GM21360 (cell line): ENCODE data around the gene LPXN.

Experiments used
- ATAC-seq: cut with Tn5 transposase; IDR thresholded peaks from one replicate; pipeline ENCODE4 v1.9.1; 2021; ENCODE audit warnings: mild to moderate bottlenecking, moderate library complexity; ENCODE audit not compliant: unreplicated experiment

LPXN gene

DNA sequence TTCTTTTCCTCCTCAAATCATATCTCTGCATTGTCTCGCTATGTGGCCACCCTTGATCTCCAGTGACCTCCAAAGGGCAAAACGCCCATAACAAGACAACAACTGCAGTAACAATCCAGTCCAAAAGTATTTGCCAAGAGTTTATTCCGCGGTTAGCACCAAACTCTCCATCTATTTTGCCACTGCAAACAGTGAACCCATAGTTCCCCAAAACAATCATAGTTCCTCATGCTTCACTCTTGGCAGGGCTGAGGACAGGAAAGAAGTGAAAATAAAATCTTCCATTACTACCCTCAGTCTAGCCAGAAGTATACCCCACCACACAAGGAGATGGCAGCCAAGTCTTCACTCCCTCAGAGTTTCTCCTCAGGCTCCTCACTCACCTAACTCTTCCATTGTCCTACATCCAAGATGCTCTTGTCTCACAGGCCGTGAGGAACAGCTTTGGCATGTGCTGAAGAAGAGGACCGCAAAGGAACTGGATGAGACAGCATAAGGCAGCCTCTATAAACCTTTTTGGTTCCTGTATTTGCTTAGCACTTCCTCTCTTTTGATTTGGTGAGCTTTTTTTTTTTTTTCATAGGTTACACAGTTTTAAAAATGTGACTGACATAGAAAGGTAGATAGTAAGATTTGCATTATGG lies at the start of gene LPXN:
TSS of gene LPXN (minus strand) at position 480 of the 644 bp plus-strand sequence. CDS start at position 396, 84 bp downstream.
- ATAC-seq = no peak

DNA sequence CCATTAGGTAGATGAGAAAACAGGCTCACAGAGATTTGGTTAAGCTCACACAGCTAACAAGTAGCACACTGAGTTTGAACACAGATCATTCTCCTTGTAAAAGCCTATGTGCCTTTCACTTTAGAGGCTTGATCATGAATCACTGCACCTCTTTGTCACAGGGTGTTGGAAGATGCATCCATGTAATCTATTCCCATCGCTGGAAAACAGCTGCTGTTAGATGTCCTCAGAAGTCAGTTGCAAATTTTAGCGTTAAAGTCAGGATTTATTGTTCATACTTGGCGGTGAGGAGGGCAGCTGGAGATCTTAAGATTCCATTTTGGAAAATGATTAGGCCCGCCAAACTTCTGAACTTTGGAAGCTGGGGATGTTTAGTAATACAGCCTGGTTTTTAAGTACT lies 49.4 kb upstream of the LPXN start:
- no peak for ATAC-seq

DNA sequence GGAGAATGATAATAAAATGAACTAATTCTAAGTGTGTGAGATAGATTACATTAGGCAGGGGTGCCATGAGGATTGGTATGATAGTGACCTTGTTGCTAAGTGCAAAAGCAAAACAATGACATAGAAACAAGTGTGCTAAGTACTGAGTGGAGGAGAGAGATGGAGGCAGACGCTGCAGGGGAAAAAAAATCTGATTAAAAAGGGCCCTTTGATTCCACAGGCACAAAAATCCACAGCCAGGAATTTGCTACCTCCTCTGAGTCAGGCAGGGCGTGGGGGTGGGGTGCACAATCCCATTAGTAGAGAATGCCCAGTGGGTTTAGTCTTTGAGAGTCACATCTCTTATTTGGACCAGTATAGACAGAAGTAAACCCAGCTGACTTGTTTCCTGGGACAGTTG lies 46.7 kb upstream of the LPXN start, which contains the start of gene CNTF:
TSS of gene CNTF (plus strand) at position 322 of the 400 bp plus-strand sequence. CDS start 88 bp downstream, outside the sequence.
- ATAC-seq = no peak

DNA sequence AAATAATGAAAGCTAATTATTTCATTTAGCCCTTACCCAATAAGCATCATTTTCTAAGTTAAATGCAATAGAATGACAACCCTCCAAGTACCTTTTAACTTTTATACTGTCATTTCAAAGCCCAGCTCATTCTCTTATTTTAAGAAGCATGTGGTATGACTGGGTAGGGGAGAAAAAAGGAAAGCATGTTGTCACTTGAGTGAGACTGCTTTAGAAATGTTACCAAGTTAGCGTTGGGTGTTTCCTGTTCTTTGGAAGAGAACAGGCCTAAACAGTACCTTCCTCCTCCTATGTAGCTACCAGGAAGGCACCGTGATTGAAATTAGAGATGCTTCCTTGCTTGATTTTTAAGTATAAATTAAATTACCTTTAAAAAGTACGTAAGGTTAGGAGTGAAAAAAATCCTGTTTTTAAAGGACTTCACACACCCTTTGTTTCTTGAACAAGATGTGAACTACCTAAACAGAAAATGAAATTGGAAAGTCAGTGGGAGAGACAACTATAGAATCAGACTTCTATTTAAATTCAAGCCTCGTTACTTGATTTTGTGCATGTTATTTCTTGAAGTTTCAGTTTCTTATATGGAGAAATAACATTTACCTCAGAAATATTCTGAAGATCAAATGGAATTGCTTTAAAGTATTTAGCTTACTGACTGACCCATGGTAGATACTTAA lies 46.1 kb upstream of the LPXN start:
- ATAC-seq = no peak

DNA sequence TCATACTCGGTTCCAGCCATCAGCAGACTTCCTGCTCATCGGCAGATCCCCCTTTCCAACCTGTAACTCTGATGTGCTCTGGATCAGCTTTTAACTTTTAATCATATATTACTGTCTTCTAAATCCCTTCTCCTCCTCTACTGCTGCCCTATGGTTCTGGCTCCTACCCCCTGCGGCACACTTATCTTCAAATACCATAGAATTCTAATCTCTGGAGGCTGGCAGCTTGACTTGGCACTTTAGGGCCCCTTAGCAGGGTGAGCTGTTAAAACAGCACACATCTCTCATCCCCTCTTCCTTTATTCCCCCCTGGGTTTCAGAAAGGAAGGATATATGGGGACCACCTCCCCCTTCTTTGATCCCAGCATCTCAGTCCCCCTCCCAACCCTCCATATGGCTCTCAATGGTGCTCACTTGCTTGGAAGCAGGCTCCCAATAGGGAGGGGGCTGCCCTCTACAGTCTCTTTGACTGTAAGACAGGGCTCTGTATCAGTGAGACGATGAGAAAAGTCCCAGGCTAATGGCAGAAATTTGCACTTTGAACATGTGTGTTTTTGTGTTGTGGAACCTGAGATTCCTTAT lies 42.4 kb upstream of the LPXN start:
- no peak for ATAC-seq

DNA sequence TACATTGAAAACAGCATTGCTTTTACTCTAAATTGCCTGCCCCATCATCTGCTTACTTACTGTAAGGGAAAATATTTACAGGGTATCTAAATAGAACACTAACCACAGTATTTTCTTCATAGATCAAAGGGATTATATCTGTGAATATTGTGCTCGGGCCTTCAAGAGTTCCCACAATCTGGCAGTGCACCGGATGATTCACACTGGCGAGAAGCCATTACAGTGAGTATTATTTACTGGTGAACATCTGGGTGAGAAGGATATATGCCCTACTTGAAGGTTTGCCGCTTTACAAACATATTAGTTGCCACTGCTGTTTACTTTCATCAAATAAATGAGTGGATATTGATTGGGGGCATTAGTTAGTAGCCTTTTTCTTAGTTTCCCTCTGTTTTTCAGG lies 40.9 kb upstream of the LPXN start:
- no peak for ATAC-seq

DNA sequence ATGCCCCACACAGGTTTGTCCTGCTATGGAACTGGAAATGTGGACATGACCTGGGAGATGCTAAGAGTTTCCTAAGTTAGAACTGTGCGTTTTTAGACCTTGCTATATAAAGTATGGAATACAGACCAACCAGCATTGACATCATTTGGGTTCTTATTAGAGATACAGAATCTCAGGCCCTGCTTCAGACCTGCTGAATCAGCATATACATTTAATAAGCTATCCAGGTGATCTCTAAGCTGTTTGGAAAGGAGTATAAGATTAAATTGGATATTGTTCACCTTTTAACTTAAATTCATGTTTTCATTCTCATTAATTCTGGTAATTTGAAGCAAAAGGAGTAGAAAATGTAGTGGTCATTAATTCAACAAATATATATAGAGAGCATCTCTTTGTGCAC lies 39.9 kb upstream of the LPXN start:
- no peak for ATAC-seq

DNA sequence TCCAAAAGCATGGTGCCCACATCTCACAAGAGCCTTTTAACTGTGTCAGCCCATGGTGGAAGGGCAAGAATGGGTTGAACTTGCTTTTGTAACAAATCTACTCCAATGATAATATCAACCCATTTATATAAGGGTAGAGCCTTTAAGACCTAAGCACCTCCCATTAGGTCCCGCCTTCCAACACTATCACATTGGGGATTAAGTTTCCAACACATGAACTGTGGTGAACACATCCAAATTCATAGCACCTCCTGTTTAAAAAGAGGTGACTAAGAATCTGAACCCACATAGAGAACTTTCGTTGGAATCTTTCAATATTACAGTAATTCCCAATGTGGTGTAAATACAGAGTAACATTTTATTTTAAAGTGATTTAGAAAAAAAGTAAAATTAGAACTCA lies 37.6 kb upstream of the LPXN start:
- no peak for ATAC-seq

DNA sequence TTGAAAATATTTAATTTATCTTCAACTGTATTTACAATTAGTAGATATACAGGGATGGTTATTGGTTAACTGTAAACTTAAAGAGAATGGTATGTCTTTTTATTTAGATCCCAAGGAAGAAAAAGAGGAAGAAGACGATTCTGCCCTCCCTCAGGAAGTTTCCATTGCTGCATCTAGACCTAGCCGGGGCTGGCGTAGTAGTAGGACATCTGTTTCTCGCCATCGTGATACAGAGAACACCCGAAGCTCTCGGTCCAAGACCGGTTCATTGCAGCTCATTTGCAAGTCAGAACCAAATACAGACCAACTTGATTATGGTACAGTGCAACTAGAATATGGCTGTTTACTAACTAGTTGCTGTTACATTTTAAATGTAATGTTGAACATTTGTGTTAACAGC lies 34.1 kb upstream of the LPXN start:
- ATAC-seq = no peak

DNA sequence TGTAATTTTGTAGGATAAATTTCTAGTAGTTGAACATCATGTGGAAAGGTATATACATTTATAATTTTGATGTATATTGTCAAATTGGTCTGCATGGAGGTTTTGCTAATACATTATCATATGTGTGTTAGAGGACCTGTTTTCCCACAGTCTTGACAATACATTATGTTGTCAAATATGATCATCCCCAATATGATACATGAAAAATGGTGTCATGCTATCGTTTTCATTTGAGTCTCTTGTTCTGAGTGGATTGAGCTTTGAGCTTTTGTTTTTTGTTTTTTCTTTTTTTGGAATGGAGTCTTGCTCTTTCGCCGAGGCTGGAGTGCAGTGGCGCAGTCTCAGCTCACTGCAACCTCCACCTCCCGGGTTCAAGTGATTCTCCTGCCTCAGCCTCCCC lies 32.7 kb upstream of the LPXN start:
- ATAC-seq = no peak

DNA sequence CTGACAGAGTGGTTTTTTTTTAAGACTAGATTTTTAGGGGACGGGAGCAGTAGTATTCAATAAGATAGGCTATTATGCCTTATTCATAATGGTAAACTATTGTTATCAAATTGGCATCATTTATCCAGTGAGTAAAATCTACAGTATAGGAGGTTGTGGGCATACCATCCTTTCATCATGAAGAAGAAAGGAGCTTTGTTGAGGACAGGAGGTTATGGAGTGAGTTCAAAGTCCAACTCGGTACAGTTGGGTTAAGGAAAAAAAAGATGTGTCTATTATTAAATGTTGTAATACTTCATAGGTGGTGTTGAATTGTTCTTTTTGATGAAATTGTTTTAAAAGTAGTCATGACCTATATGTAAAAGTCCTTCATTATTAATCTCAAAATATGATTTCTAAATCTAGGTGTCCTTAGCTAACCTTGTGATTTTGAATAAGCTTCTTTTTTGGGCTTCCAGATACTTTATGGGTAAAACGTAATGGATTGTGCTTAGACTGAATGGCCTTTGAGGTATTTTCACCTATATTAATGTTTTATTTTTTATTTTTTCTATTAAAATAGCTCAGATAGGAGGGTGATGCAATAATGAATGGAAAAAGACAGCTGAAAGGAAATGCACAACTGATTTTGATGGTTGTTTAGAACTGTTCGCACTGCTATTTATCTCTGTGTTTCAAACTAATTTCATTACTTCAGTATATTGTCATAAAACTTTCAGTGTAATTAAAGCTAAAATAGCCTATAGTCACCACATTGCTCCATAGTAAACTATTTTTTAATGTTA lies 31.5 kb upstream of the LPXN start:
- ATAC-seq = no peak

DNA sequence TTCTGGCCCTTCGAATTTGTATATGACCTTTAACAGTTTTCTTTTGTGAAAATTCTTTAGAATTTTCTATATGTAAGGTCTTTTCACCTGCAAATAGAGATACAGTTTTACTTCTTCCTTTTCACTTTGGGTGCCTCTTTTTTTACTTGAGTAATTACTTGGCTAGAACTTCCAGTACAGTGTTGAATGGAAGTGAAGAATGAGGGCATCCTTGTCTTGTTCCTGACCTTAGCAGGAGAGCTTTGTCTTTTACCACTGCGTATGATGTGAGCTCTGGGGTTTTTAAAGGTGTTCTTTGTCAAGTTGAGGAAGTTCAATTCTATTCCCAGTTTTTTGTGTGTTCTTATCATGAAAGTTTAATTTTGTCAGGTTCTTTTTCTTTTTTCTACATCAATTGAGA lies 24.9 kb upstream of the LPXN start:
- no peak for ATAC-seq

DNA sequence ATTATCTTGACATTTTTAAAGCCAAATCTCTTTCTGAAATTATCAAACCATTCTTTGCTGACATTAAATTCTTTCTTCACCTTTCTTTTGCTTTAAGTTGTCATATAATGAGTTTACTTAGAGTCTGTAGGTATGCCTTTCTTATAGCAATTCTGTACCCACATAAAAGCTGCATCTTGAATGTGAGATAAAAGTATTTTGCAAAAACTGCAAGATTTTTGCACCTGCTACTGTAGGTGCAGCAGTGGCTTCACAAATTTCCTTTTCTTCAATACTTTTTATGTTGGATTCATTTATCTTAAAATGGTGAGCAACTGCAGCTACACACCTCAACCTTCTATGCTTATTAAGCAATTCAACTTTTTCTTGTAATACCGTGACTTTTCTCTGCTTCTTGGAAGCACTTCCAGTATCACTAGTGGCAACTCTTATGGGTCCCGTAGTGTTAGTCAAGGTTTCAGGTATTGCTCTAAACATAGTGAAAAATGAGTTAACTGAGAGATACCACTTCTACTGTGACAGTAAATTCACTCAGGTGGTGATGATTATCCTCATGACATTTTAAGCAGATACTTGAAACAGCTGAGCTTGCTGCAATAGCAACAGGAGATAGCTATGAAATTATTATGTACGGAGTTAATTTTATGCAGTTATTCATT lies 22.0 kb upstream of the LPXN start:
- ATAC-seq = no peak

DNA sequence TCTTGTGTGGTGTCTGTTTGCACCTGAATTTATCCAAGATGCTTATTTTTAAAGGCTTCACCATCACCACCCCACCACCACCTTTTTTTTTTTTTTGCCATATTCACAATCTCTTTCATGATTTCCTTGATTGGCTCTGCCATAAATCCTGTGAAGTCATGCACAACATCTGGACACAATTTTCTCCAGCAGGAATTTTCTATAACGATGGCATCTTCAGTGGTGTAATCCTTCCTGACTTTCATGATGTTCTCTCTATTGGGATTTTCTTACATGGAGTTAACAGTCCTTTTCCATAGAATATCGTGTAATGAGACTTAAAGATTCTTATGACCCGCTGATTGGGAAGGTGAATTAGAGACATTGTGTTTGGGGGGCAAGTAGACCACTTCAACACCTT lies 21.0 kb upstream of the LPXN start:
- ATAC-seq = no peak

DNA sequence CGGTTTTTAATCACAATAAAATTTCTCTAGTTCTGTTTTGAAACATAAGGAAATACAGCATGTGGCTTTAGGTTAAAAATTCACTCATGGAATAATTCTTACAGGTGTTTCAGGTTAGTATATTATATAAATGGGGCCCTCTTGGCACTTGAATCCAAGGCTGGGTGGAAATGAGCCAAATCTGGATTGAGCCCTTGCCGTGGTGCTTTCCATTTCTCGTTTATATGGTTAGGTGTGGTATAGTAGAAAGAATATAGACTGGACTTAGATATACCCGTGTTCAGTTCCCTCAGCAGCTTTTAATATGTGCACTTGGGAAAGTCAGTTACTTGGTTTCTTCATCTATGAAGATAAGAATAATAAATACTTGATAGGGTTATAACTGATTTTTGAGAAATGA lies 19.2 kb upstream of the LPXN start:
- ATAC-seq = no peak

DNA sequence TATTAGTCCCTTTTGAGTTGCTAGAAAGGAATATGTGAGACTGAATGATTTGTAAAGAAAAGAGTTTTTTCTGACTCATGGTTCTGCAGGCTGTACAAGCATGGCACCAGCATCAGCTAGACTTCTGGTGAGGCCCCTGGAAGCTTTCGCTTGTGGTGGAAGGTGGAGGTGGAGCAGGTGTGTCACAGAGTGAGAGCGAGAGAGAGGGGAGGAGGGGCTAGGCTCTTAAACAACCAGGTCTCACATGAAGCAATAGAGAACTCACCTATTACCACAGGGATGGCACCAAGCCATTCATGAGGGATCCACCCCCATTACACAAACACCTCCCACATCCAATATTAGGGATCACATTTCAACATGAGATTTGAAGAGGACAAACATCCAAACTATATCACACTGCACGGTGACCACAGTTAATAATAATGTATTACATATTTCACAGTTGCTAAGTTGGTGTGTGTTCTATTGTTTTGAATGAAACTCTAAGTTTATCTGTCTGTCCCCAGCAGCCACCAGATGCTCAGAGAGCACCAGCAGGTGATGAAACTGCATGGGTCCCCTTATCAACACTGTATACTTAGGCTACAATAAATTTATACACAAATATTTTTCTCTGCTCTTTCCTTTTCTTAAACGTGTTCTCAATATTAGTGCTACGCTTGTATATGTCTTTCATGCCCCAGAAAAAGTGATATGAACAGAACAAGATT lies 17.3 kb upstream of the LPXN start:
- ATAC-seq = no peak

DNA sequence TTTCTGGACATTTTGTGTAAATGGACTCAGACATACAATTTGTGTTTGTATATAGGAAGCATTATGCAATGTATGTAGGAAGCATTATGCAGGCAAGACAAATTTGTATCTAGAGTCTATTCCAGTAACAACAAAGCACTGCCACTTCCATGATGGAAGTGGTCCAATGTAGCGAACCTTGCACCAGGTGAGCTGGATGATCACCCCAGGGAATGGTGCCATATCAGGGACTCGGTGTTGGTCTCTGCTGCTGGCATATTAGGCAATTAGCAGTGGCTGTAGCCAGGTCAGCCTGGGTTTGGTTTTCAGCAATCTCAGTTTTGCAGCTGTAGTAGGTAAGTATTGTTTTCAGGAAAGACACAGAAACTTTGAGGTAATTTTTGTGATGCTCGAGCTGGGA lies 16.0 kb upstream of the LPXN start:
- no peak for ATAC-seq

DNA sequence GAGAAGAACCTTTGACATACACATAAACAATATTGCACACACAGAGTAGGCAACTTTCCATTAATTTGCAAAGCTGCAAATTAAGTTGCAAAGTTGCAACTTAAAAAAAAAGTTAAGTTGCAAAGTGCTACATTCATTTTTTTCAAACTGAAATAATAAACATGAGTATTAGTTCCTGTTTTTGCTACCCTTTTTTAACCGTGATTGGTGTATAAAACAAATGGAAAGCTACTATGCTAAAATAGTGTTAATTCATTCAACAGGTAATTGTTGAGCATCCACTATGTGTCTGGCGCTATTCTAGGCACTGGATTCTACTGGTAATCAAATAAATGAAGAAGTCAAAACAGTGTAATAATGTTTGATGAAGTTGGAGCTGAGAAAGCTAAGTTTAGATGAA lies 11.3 kb upstream of the LPXN start:
- ATAC-seq = no peak

DNA sequence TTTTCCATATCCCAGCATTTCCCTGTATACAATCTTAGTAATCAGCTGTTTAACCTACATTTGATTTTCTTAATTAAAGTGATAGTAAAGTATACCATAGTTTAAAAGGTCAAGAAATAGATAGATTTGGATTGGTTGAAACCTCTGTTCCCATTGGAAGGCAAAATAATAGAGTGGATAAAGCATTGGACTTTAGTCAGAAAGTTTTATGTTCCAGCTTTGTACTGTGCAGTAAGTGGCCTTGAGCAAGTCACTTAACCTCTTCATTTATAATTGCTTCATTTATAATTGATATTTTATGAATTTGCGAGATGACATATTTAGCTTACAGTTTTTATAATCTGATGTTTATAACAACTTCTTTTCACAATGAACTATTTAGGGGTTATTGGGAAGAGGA lies 6.8 kb upstream of the LPXN start:
- ATAC-seq = no peak

DNA sequence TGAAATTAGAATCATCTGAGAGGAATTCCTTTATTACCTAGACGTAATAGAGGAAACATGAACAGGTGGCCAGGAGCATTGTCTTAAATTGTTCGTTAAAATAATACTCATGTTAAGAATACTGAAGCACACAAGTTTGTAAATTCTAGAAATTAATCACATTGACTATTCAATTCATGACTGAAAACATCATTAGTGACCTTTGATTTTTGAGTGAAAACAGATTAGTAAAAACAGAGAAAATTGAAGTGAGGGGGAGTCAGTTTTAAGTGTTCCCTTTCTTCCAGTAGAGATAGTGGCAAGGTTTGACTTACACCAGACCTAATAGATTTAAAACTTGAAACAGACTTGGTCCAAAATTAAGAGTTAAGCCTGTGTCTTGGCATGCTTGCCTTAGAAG lies 4.7 kb upstream of the LPXN start:
- ATAC-seq = no peak
